Ovary (tissue), 3 donors: Measurements from ENCODE around the gene PRKG2.

Experiments used
- EP300 ChIP-seq: sonication (generic); formaldehyde crosslinking; IDR thresholded peaks from one replicate; pipeline ENCODE4 v1.6.1; 2017; ENCODE audit warnings: antibody characterized with exemption
- POLR2A ChIP-seq: fragments of 450-650 bp; IDR thresholded peaks from one replicate; pipeline ENCODE4 v1.6.1; 2017; ENCODE audit warnings: antibody characterized with exemption, mild to moderate bottlenecking, moderate library complexity
- TF ChIP-seq, protein P1 (sequence below), 3 donors: fragments of 450-650 bp in 2 of 3; fragments of 200-600 bp in 1 of 3; IDR thresholded peaks; one replicate each; pipeline versions ENCODE4 v1.5.1 to v1.8.0; 2016 to 2022; ENCODE audit warnings: antibody characterized with exemption in 3 of 3, mild to moderate bottlenecking in 1 of 3
- donor health status: DM: no; HTN: no; CAD: no.

DNA sequence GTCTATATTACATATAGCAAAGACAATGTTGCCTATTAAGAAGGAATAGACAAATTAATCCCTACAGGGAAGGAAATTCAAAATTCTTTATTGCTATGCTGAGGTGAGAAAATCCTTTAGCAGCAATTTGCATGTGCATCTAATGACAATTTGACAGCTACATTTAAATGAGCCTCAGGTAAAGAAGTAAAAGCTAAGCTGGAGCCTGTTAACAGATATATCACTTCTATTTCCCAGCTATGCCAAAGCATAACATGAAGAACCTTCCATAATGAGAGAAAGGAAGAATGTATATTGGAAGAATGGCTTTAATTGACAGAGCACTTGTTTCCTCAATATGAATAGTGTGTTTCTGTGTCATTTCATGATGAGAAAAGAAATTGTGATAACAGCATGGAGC, 112.9 kb downstream of the PRKG2 start:
- no peak for TF ChIP-seq POLR2A
- TF ChIP-seq, protein P1, sequence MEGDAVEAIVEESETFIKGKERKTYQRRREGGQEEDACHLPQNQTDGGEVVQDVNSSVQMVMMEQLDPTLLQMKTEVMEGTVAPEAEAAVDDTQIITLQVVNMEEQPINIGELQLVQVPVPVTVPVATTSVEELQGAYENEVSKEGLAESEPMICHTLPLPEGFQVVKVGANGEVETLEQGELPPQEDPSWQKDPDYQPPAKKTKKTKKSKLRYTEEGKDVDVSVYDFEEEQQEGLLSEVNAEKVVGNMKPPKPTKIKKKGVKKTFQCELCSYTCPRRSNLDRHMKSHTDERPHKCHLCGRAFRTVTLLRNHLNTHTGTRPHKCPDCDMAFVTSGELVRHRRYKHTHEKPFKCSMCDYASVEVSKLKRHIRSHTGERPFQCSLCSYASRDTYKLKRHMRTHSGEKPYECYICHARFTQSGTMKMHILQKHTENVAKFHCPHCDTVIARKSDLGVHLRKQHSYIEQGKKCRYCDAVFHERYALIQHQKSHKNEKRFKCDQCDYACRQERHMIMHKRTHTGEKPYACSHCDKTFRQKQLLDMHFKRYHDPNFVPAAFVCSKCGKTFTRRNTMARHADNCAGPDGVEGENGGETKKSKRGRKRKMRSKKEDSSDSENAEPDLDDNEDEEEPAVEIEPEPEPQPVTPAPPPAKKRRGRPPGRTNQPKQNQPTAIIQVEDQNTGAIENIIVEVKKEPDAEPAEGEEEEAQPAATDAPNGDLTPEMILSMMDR (IDR thresholded peaks at IDR 0.05): no peak
- no peak for TF ChIP-seq EP300
